CD4-positive, alpha-beta T cell (primary cell): ENCODE data around the gene HSPA4. TPM values are rescaled to one million over a fixed set of nuclear protein-coding genes. Genes with fewer than 3 reads are reported as not detected.

Experiments
- ATAC-seq: fragments of 200-7000 bp; cut with Tn5 transposase; one replicate; pipeline ENCODE4 v1.10.0; 2022; ENCODE audit warnings: mild to moderate bottlenecking; ENCODE audit not compliant: poor library complexity
- CTCF ChIA-PET: fragments of 350-600 bp; sonication (Branson Sonifier 250); formaldehyde crosslinking; loops from one replicate; lab custom pipeline; 2021; ENCODE audit warnings: antibody characterized with exemption, inconsistent platforms; lab: Charles Lee
- POLR2A ChIA-PET: fragments of 350-600 bp; sonication (Branson Sonifier 250); formaldehyde crosslinking; loops from one replicate; lab custom pipeline; 2021; ENCODE audit warnings: antibody characterized with exemption, inconsistent platforms; lab: Charles Lee
- DNase-seq, 14 experiments: peaks; one replicate each; pipeline ENCODE4 v3.0.0-alpha.2; 2013 to 2020; ENCODE audit warnings: mixed read lengths in 2 of 14
- H3K27ac ChIP-seq, 2 donors: one replicate each; pipeline versions ENCODE4 v1.5.1 to v1.7.0; 2013; ENCODE audit warnings: low read length in 2 of 2, low read depth in 1 of 2, mild to moderate bottlenecking in 1 of 2
- H3K27me3 ChIP-seq, 2 experiments: 1 replicate in 1 of 2; 2 replicates in 1 of 2; pipeline versions ENCODE4 v1.6.1 to v1.7.0; 2013; ENCODE audit warnings: low read length in 2 of 2, control low read depth in 1 of 2, mild to moderate bottlenecking in 1 of 2, moderate library complexity in 1 of 2; ENCODE audit not compliant: insufficient read depth in 2 of 2, control insufficient read depth in 1 of 2
- H3K36me3 ChIP-seq: one replicate; pipeline ENCODE4 v1.6.1; 2013; ENCODE audit warnings: low read length, control low read depth; ENCODE audit not compliant: insufficient read depth
- H3K4me1 ChIP-seq: one replicate; pipeline ENCODE4 v1.6.1; 2013; ENCODE audit warnings: low read length, control low read depth; ENCODE audit not compliant: insufficient read depth
- H3K4me3 ChIP-seq: one replicate; pipeline ENCODE4 v1.5.1; 2013; ENCODE audit warnings: mild to moderate bottlenecking, low read length, moderate library complexity
- H3K9me3 ChIP-seq, 2 experiments: 1 replicate in 1 of 2; 2 replicates in 1 of 2; pipeline versions ENCODE4 v1.6.1 to v1.7.0; 2013; ENCODE audit warnings: low read length in 2 of 2, mild to moderate bottlenecking in 2 of 2, control low read depth in 1 of 2, moderate library complexity in 1 of 2; ENCODE audit not compliant: control insufficient read depth in 1 of 2, insufficient read depth in 1 of 2
- H3K27ac Mint-ChIP-seq: one replicate; pipeline ENCODE4 v1.8.0; 2020; ENCODE audit warnings: mixed read lengths
- H3K27me3 Mint-ChIP-seq: one replicate; pipeline ENCODE4 v1.8.0; 2021; ENCODE audit warnings: mixed read lengths
- H3K36me3 Mint-ChIP-seq: one replicate; pipeline ENCODE4 v1.8.0; 2021; ENCODE audit warnings: low read depth, mixed read lengths
- H3K4me1 Mint-ChIP-seq: one replicate; pipeline ENCODE4 v1.8.0; 2021; ENCODE audit warnings: low read depth, mixed read lengths
- H3K4me3 Mint-ChIP-seq: one replicate; pipeline ENCODE4 v1.8.0; 2020; ENCODE audit warnings: mild to moderate bottlenecking, mixed read lengths
- H3K9me3 Mint-ChIP-seq: one replicate; pipeline ENCODE4 v1.8.0; 2020; ENCODE audit warnings: mixed read lengths
- CTCF ChIP-seq: fragments of 200-600 bp; IDR thresholded peaks from one replicate; pipeline ENCODE4 v1.8.0; 2022; ENCODE audit warnings: antibody characterized with exemption, mild to moderate bottlenecking
- intact Hi-C, 2 experiments: fragments of 100-400 bp; cut with DNase I in 1 of 2; cut with micrococcal nuclease in 1 of 2; formaldehyde crosslinking; loops; one replicate each; pipeline versions ENCODE4 v1.15.1 to v1.9.0; 2023 to 2025; cut with DNase I, micrococcal nuclease
- total RNA-seq, 174 experiments: library from RNA in 2 of 174; stranded (reverse) in 2 of 174; gene quantifications; one replicate each; pipeline ENCODE4 v1.2.3 and lab custom pipeline; 2021 to 2026

The HSPA4 gene
- total RNA-seq, 2 experiments from 2014 or later = 42.2 to 44.7 TPM

DNA sequence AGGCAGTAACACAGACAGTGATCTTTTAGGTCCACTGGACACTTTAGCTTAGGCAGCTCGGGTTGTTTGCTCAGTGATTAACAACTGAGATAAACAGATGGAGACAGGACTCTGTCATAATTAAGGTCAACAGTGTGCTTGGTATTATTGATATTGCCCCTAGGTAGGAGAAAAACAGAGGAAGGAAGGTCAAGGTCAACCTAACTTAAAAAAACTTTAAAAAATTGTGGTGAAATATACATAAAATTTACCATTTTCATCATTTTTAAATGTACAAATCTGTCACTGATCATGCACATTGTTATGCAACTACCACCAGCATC is 2.1 kb upstream of the HSPA4 start:
- no peaks in the 10 kb centered on the region for H3K9me3 Mint-ChIP-seq
- H3K4me1 ChIP-seq = peaks cover 33% of the 10 kb centered on the region
- no peaks in the 10 kb centered on the region for H3K27me3 Mint-ChIP-seq
- H3K27me3 ChIP-seq = no peaks in the 10 kb centered on the region
- peak overlapping the region; percentile 66 for H3K4me3 Mint-ChIP-seq
- H3K36me3 Mint-ChIP-seq = peaks cover 27% of the 10 kb centered on the region
- intact Hi-C loops = loop anchor here (1.0 to 10.0 kb wide), 8 partner anchors 21 to 1595 kb away; partner anchors contain the start of genes AFF4 (in 1 of the 2), C5orf15 (in 1 of the 2), GDF9 (in 1 of the 2) and KIF3A (in 1 of the 2)
- ChIA-PET CTCF (no interaction called here), POLR2A (no interaction called here)
- DNase-seq = no peak
- ATAC-seq = no peak
- H3K36me3 ChIP-seq = no peaks in the 10 kb centered on the region
- TF ChIP-seq CTCF = no peak
- H3K27ac Mint-ChIP-seq = peak overlapping the region; percentile 100
- H3K27ac ChIP-seq = no peak overlapping the region
- H3K9me3 ChIP-seq = no peaks in the 10 kb centered on the region
- H3K4me3 ChIP-seq = no peak overlapping the region
- peaks cover 44% of the 10 kb centered on the region for H3K4me1 Mint-ChIP-seq

DNA sequence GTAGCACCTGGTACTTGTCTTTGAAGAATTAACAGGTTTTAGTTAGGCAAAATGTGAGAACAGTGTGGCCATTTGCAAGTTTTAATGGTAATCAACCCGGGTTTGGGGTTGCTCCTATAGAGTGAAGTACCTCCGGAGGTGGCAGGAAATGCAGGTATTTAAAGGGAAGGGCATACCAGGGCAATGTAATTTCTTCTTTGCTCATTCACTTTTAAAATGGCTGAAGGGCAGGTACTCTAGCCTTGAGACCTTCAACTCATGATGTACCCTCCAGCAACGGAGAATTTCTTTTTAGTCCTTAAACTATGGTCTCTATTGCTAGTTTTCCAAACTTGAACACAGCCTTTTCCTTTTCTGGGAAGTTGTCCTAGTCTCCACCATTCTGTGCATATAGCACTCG is 1.3 kb upstream of the HSPA4 start:
- TF ChIP-seq CTCF = no peak
- Histone ChIP-seq H3K36me3 (no peaks in the 10 kb centered on the region), H3K27me3 (no peaks in the 10 kb centered on the region), H3K27ac (peak overlapping the region; percentile 95 to 99), H3K4me1 (peaks cover 33% of the 10 kb centered on the region), H3K4me3 (peak overlapping the region; percentile 98), H3K9me3 (no peaks in the 10 kb centered on the region)
- ATAC-seq (no peak), DNase-seq (peak in 3 of 14 experiments; percentile 19 to 30 (median 24))
- no peaks in the 10 kb centered on the region for H3K9me3 Mint-ChIP-seq
- intact Hi-C loops = loop anchor here (2.0 to 10.0 kb wide), 7 partner anchors 88 to 1594 kb away; partner anchors contain the start of genes AFF4 (in 1 of the 2), C5orf15 (in 1 of the 2), GDF9 (in 1 of the 2) and KIF3A (in 1 of the 2)
- H3K4me1 Mint-ChIP-seq = peaks cover 52% of the 10 kb centered on the region
- peak overlapping the region; percentile 100 for H3K4me3 Mint-ChIP-seq
- CTCF ChIA-PET = interaction anchor here (1.0 to 2.1 kb wide), 2 partner anchors 25 to 56 kb away, joined by 3 to 6 read pairs; partner anchors contain the start of gene ZCCHC10
- H3K36me3 Mint-ChIP-seq = peaks cover 31% of the 10 kb centered on the region
- H3K27ac Mint-ChIP-seq = peak overlapping the region; percentile 100
- POLR2A ChIA-PET = interaction anchor here (1.3 to 3.1 kb wide), 10 partner anchors 20 to 1321 kb away, joined by 3 to 97 read pairs (median 4); partner anchors contain the start of genes AFF4, SLC22A5, UBE2B and ZCCHC10
- H3K27me3 Mint-ChIP-seq = no peaks in the 10 kb centered on the region

DNA sequence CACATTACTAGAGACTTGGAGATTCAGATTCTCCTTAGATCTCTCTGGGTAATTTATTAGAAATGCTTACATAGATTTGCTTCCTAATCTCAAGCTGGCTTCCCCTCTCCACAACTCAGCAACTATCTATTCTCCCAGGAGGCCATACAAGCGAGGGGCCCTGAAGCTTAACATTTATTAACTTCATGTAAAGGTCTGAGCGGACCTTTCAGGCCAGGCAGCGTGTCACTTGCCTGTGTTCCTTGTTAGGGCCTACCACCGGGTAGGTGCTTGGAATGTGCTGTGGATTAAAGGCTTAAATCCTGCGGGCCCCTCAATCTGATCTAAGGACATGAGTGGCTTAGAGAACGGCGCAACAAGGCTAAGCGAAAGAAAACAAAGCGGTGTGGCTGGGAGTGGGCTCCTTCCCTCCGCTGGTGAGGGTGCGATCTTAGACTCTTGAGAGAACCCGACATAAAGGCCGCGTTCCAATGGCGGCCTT is 712 bp upstream of the HSPA4 start:
- Mint-ChIP-seq H3K27ac (peak overlapping the region; percentile 100), H3K4me1 (peaks cover 58% of the 10 kb centered on the region), H3K4me3 (peak overlapping the region; percentile 100), H3K27me3 (no peaks in the 10 kb centered on the region), H3K36me3 (peaks cover 31% of the 10 kb centered on the region), H3K9me3 (no peaks in the 10 kb centered on the region)
- Histone ChIP-seq H3K9me3 (no peaks in the 10 kb centered on the region), H3K27ac (peak overlapping the region; percentile 95 to 99), H3K4me1 (peaks cover 37% of the 10 kb centered on the region), H3K36me3 (no peaks in the 10 kb centered on the region), H3K27me3 (no peaks in the 10 kb centered on the region), H3K4me3 (peak overlapping the region; percentile 98)
- POLR2A ChIA-PET = interaction anchor here (0.9 to 3.1 kb wide), 29 partner anchors 10 to 1707 kb away, joined by 3 to 97 read pairs (median 5); partner anchors contain the start of genes AFF4, CCNI2, DDX46 and GDF9
- CTCF ChIA-PET = interaction anchor here (0.7 to 2.1 kb wide), 4 partner anchors 20 to 88 kb away, joined by 3 to 6 read pairs (median 4); partner anchors contain the start of genes AFF4 and ZCCHC10
- ATAC-seq (no peak), DNase-seq (no peak)
- TF ChIP-seq CTCF = no peak
- intact Hi-C loops = loop anchor here (1.0 to 10.0 kb wide), 8 partner anchors 25 to 1594 kb away; partner anchors contain the start of genes AFF4 (in 1 of the 2), C5orf15 (in 1 of the 2), GDF9 (in 1 of the 2) and KIF3A (in 1 of the 2)
